Measurements from ENCODE around the gene ADAMTS7.
"Not testable (repeated sequence)": the region's sequence is repeated elsewhere in the genome, so short reads cannot be mapped to it uniquely, and the experiment has no call there.

Gene ADAMTS7

DNA sequence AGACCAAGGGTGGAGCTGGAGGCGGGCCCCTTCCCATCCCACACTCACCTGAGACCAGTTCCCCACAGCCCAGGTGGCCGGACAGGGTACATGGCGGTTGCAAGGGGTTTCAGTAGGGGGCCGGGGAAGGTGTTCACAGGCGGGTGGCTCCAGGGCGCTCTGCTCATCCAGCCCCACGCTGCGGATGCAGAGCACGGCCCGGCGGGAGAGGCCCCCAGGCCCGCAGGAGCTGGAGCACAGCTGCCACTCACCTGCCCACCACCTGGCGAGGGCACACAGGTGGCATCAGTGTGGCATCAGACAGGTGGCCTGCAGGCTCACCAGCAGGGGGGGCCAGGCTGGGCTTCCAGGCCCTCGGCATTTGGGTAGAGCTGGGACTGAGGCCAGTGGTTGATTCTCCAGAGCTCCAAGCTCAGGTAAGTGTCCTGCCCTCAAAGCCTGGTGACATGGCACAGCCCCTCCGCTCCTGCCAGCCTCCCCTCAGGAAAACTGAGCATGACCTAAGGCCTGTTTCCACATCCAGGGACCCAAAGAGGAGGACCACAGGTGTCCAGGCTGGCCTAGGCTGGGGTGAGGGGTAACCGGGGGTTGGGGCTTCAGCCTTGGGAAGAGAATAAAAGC lies 43.8 kb downstream of the ADAMTS7 start:
- TF ChIP-seq, protein P1, sequence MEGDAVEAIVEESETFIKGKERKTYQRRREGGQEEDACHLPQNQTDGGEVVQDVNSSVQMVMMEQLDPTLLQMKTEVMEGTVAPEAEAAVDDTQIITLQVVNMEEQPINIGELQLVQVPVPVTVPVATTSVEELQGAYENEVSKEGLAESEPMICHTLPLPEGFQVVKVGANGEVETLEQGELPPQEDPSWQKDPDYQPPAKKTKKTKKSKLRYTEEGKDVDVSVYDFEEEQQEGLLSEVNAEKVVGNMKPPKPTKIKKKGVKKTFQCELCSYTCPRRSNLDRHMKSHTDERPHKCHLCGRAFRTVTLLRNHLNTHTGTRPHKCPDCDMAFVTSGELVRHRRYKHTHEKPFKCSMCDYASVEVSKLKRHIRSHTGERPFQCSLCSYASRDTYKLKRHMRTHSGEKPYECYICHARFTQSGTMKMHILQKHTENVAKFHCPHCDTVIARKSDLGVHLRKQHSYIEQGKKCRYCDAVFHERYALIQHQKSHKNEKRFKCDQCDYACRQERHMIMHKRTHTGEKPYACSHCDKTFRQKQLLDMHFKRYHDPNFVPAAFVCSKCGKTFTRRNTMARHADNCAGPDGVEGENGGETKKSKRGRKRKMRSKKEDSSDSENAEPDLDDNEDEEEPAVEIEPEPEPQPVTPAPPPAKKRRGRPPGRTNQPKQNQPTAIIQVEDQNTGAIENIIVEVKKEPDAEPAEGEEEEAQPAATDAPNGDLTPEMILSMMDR (conservative IDR thresholded peaks at IDR 0.05; ENCODE audit: low read length): no peak

DNA sequence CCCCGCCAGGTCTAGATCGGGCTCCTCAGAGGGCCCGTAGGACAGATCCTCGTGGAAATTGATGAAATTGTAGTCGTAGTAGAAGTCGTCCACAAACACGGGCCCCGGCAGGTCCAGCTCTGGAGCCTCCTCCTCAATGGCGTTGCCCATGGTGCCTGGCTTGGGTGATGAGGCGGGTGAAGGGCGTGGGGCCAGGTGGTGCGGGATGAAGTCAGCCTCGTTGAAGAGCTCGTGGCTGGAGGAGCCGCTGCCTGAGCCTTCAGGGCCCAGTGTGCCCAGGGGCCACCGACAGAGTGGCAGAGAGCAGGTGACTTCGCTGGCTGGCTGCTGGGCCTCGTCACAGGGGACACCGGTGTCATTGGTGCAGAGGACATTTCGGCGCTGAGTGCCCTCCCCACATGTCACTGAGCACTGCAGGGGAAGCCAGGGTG lies 44.6 kb downstream of the ADAMTS7 start:
- DNase-seq (ENCODE audit: low read depth); H3K4me3 ChIP-seq (ENCODE audit: low read length): not testable (repeated sequence)

More for the DNA sequence above, 43.8 kb downstream of the ADAMTS7 start:
- no peak for DNase-seq (ENCODE audit: low read depth)
- no peak overlapping the region for H3K4me3 ChIP-seq (ENCODE audit: low read length)

DNA sequence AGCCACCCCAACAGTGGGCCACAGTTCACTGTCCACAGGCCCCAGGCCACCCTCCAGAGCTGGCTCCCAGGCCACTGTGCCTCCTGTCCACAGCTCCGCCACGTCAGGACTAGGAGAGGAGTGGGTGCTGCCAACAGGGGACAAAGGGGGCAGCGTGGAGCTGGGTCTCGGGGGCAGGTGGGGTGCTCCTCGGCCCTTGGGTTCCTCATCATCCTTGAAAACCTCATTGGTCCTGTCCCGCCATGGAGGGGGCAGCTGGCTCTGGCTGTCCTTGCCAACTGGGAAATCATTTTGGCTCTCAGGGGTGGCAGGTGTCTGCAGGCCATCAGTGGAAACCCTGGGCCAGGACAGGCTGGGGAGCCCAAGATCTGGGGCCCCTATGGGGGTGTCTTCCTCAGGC lies 45.2 kb downstream of the ADAMTS7 start:
- TF ChIP-seq, protein P1 (conservative IDR thresholded peaks at IDR 0.05; ENCODE audit: low read length): no peak
- H3K4me3 ChIP-seq (ENCODE audit: low read length): no peak overlapping the region
- DNase-seq (ENCODE audit: low read depth): no peak

DNA sequence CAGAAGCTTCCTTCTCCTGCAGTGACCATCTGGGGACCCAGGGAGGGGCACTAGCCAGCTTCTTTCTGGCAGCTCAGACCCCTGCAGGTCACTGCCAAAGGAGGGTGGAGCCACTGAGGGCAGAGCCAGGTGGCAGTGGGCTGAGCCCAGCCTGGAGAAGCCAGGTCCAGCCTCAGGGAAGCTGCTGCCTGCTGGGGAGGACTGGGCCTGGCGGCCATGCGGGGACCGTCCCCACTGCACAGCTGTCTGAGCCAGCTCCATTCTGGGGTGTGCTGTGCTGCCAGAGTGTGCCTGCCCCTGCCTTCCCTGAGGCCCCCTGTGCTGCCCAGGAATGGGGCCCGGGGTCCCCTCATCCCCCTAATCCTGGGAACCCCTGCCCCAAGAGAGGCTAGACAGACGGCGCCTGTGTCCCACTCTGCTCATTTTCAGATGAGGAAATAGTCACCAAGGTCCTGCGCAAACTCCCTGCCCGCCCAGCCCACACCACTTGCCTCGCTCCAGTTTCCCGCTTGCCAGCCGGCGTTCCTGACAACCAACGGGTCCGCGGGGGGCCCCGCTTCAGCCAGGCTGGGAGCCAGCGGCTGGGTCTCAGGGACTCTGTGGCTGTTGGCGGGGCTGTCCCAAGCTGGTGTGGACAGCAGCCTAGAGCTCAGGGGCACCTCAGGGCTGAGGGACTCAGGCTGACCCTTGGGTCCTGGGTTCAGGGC lies 46.0 kb downstream of the ADAMTS7 start:
- not testable (repeated sequence) for DNase-seq (ENCODE audit: low read depth); H3K4me3 ChIP-seq (ENCODE audit: low read length)

DNA sequence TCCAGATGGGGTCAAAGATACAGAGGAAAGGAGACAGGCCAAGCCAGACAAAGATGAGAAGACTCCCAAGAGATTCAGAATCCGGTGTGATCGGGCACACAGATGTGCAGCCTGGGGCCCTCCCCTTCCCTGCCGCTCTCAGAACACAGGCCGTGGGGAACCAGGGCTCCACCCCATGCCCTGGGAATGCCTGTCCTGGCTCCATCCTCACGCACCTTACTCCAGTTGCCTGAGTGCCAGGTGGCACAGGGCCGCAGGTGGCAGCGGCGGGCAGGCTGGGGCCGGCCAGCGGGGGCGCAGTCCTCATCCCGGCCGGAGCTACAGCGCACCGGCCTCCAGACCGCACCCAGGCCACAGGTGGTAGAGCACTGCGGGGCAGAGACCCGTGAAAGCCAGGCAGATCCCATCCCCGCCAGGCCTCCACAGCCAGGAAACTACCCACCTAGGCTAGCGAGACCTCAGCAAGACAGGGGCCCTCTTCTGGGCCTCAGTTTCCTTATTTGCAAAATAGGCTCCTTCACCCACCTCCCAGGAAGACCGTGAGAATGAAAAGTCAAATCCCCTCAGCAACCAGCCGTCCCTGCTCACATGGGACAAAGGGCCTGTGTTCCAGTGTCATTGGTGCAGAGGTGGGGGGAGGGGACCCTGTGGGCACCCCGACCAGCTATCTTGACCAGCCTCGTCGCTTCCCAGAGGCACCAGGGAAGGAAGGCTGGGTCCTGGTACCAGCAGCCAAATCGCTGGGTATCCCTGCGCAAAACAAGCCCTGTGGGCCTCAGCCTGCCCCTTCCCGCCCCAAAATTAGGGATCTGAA lies 46.7 kb downstream of the ADAMTS7 start:
- DNase-seq (ENCODE audit: low read depth); H3K4me3 ChIP-seq (ENCODE audit: low read length): not testable (repeated sequence)

DNA sequence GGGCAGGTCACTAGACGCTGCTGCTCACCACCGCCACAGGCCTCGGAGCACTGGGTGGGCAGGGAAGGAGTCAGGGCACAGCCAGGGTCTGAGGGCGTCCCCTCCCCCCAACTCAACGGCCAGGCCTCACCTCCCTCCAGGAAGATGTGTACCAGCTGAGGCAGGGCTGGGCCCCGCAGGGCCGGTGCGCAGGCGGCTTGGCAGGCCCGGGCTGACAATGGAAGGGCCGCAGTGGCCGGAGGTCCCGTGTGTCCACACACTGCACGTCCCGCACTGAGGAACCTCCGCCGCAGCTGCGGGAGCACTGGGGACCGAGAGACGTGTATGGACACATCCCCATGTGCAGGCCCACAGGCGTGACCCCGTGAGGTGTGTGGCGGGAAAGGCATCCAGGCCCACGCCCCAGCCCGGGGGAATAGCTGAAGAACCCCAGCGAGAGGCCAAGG lies 47.4 kb downstream of the ADAMTS7 start:
- TF ChIP-seq, protein P1 (conservative IDR thresholded peaks at IDR 0.05; ENCODE audit: low read length): no peak
- no peak for DNase-seq (ENCODE audit: low read depth)
- no peak overlapping the region for H3K4me3 ChIP-seq (ENCODE audit: low read length)

DNA sequence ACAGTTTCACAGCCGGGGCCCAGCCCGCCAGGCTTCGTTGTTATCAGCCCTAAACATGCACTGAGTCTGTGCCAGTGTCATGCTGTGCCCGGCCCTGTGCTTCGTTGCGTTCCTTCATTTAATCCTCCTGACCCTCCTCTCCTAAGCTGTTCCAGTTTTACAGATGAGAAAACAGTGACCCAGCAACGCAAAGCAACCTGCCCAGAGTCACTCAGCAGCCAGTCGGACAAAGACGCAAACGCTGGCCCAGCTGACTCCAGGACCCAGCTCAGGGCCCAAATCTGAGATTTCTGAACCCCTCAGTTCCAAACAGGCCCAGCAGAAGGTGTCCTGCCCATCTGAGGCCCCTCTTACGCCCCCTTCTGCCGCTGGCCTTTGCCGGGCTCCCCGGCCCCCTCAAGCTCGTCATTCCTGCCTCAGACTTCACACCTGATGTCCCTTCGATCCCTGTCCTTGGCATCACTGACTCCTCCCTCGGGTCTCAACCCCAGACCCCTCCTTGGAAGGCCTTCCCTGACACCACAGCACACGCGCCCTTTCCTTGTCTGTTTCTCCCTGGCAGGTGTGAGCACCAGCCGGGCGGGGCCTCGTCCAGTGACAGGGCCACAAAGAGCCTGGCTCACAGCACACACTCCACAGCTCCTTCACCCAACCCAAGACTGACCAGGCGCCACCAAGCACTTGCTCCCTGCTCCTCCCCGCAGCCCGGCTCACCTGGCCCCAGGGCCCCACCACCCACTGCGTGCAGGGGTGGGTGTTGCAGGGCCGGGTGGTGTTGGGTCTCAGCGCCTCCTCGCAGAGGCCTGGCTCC lies 48.1 kb downstream of the ADAMTS7 start:
- no peak for DNase-seq (ENCODE audit: low read depth)
- no peak overlapping the region for H3K4me3 ChIP-seq (ENCODE audit: low read length)
- TF ChIP-seq, protein P1 (conservative IDR thresholded peaks at IDR 0.05; ENCODE audit: low read length): no peak

DNA sequence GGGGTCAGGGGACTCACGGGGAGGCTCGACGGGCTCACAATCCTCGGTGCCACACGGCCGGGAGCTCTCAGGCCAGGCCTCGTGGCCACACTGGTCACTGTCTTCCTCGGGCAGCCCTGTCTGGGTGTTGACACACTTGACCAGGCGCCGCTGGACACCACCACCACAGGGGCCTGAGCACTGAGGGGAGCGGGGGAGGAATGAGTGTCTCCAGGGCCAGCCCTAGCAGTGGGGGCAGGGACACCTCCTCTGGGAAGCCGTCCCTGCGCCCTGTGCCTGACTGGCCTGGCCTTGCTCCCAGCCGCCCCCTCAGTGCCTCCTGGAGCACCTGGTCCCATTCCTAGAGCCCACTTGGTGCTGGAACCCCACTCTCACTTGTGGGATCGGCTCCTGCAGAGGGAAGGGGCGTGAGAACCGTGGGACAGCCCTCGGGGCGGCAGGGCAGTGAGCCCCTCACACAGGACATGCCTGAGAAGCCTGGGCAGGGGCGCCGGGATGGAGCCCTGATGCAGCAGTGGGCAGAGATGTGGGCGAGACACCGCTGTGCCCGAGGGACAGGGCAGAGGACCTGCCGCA lies 48.8 kb downstream of the ADAMTS7 start:
- DNase-seq (ENCODE audit: low read depth); H3K4me3 ChIP-seq (ENCODE audit: low read length): not testable (repeated sequence)

All from AG10803 (cell line).